HT1080 (cell line): Measurements from ENCODE around the gene APPBP2. TPM values are rescaled to one million over a fixed set of nuclear protein-coding genes. Genes with fewer than 3 reads are reported as not detected.
"Not testable (repeated sequence)": the region's sequence is repeated elsewhere in the genome, so short reads cannot be mapped to it uniquely, and the experiment has no call there.

Source experiments
- DNase-seq: peaks from one replicate; pipeline ENCODE4 v3.0.0-alpha.2; 2015; ENCODE audit warnings: low read depth
- polyA plus RNA-seq, 2 experiments: library from polyadenylated mRNA; depleted of rRNA; stranded (reverse); fragments of >200 nt; gene quantifications; 2 replicates each; pipeline ENCODE4 v1.2.3, GENCODE V29; 2015
- total RNA-seq: library from RNA; depleted of rRNA; stranded (reverse); fragments of >200 nt; shearing (Covaris generic); gene quantifications from 2 replicates; pipeline ENCODE4 v1.2.3, GENCODE V29; 2014; rRNA removed

The APPBP2 gene, protein sequence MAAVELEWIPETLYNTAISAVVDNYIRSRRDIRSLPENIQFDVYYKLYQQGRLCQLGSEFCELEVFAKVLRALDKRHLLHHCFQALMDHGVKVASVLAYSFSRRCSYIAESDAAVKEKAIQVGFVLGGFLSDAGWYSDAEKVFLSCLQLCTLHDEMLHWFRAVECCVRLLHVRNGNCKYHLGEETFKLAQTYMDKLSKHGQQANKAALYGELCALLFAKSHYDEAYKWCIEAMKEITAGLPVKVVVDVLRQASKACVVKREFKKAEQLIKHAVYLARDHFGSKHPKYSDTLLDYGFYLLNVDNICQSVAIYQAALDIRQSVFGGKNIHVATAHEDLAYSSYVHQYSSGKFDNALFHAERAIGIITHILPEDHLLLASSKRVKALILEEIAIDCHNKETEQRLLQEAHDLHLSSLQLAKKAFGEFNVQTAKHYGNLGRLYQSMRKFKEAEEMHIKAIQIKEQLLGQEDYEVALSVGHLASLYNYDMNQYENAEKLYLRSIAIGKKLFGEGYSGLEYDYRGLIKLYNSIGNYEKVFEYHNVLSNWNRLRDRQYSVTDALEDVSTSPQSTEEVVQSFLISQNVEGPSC
- 15.5 and 15.7 TPM in 2 replicates for total RNA-seq
- polyA plus RNA-seq (2015; cell fraction: cytosol; rRNA removed) = 9.8 and 14.5 TPM in 2 replicates
- polyA plus RNA-seq (2015; cell fraction: nucleus; rRNA removed) = 21.8 and 22.5 TPM in 2 replicates

- peak; percentile 84 for DNase-seq
Observed at GRCh38 chr17:60525685-60526514, at the start of gene APPBP2. TSS of gene APPBP2 (minus strand) at chr17:60526242. CDS start at chr17:60525931, 311 bp downstream.

DNA sequence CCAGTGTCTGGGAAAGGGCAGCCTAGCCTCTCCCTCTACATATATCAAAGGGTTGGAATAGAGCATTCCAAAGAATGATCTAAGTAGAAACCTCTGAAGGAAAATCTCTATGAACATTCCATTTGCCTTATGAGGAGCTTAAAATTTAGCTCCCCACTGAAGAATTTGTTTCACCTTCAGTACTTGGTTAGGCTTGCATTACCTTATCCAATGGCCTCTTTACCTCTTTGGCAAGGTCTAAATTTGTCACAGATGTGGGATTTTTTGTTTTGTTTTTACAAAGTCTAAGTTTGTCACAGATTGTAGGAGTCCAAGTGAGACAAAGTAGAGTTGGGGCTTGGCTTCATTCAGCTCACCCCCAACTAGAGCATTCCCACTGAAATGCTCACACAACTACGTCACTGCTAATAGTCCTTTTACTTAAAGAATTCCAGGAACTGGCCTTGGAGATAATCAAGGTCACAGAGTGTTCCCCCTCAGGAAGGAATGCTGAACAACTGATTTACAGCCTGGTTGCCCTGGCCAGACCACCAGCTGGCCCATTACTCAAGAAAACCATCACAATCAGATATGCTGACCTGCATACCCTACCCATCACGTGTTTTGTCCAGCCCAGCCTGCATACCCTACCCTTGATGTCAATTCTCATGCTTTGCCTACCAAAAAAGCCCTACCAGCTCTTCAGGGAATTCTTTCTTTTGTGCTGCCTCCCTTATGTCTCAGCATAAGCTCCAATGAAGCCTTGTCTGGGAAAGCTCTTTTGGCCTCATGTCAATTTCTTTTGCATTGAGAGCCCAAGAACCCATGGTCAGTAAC is 47.4 kb upstream of the APPBP2 start:
- no peak for DNase-seq

GRCh38 chr17:60565233-60565632 is 39.2 kb upstream of the APPBP2 start:
- no peak for DNase-seq

DNA sequence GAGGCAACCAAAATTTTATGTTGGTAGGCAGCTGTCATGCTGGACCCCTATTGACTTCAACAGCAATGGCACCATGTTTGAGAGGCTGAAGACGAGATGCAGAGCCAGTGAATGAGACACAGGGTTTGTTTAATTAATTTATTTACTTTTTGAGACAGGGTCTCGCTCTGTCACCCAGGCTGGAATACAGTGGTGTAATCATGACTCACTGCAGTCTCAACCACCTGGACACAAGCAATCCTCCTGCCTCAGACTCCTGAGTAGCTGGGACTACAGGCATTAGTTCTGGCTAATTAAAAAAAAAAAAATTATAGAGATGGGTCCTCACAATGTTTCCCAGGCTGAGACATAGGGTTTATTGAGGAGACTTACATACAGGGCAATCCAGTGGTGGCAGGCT is 37.7 kb upstream of the APPBP2 start:
- DNase-seq = peak; percentile 43

GRCh38 chr17:60562421-60562820 is 36.4 kb upstream of the APPBP2 start:
- no peak for DNase-seq

- DNase-seq = no peak
Observed at GRCh38 chr17:60560860-60561257, 34.8 kb upstream of the APPBP2 start.

GRCh38 chr17:60559995-60560859 is 34.2 kb upstream of the APPBP2 start:
- no peak for DNase-seq

- no peak for DNase-seq
Observed at GRCh38 chr17:60559659-60559994, 33.6 kb upstream of the APPBP2 start.

DNA sequence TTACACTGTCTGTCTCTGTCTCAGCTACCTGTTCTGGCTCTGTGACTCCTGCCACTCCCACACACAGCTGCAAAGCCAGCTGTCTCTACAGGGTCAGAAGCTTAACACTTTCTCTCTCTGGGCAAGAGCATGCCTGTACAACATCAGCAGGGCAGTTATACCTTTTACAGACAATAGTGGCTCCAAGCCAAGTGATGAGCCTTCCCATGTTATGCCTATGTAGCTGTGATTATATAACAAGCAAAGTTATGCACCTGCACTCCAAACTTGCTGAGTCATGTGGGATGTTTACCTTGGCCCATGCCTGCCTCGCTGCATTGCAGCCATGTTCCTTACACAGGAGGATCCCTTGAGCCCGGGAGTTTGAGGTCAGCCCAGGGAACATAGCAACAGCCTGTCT is 31.8 kb upstream of the APPBP2 start:
- DNase-seq = no peak

DNA sequence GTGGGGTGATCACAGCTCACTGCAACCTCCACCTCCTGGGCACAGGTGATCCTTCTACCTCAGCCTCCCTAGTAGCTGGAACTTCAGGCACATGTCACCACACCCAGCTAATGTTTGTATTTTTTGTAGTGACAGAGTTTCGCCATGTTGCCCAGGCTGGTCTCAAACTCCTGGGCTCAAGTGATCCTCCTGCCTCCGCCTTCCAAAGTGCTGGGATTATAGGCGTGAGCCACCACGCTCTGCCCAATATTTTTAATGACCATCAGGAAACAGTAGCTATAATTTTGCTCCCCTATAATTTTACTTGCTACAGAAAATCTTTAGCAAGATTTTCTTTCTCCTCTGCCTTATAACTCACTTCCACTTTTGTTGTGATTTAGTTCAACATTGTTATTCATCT is 29.7 kb upstream of the APPBP2 start:
- DNase-seq = no peak

DNA sequence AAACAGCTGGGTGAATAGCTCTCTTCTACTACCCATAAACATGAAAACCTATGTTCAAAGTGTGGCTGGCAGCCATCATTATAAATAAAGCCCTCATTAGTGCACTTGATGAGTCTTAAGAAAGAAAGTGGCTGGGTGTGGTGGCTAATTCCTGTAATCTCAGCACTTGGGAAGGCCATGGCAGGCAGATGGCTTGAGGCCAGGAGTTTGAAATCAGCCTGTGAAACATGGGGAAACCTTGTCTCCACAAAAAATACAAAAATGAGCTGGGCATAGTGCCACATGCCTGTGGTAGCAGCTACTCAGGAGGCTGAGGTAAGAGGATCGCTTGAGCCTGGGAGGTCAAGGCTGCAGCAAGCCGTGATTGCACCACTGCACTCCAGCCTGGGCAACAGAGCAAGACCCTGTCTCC is 28.3 kb upstream of the APPBP2 start:
- DNase-seq = peak; percentile 57

DNA sequence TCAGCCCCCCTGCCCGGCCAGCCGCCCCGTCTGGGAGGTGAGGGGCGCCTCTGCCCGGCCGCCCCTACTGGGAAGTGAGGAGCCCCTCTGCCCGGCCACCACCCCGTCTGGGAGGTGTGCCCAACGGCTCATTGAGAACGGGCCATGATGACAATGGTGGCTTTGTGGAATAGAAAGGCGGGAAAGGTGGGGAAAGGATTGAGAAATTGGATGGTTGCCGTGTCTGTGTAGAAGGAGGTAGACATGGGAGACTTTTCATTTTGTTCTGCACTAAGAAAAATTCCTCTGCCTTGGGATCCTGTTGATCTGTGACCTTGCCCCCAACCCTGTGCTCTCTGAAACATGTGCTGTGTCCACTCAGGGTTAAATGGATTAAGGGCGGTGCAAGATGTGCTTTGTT is 26.2 kb upstream of the APPBP2 start:
- DNase-seq = not testable (repeated sequence)

DNA sequence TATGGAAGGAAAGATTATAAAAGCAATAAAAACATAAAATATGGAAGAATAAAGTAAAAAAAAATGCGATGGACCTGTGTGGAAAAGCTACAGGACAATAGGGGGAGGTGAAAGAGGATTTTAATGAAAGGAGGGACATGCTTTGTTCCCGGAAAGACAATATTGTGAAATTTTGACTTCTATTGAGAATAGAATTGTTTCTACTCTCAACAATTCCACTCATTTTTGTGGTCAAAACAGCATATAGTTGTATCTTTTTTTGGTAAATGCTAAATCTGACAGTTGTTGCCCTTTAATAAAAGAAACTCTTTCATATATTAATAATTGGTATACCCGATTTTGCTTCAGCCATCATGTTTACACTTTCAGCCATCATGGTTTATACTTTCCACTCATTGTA is 22.9 kb upstream of the APPBP2 start:
- DNase-seq = no peak

DNA sequence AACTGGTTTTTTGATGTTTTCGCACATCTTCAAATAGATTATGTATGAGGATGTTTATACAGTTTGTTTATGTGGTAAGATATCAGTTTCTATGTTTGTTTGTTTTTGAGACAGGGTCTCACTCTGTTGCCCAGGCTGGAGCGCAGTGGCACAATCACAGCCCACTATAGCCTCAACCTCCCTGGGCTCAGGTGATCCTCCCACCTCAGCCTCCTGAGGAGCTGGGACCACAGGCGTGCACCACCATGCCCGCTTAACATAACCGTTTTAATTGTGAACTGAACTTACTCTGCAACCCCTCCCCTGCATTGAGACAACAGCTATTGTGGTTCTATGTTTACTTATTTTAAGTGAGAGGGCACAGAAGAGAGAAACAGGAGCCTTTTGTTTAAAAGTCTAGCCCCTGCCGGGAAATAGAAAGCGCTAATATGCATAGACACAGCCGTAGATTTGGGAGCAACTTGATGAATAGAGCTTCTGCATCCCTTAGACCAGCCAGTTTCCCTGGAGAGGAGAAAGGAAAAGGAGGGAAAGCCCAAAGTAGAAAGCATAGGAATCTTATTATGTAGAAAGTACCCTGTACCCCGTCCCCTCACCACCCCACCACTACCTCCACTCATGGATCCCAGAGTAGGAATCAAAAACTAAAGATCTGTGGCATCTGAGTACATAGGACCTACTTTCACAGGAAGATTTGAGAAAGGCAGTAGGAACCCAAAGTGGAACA is 19.6 kb upstream of the APPBP2 start:
- DNase-seq = no peak

- DNase-seq = no peak
Observed at GRCh38 chr17:60542071-60542470, 16.0 kb upstream of the APPBP2 start.

- DNase-seq = no peak
Observed at GRCh38 chr17:60540460-60540859, 14.4 kb upstream of the APPBP2 start.

- DNase-seq = no peak
Observed at GRCh38 chr17:60539807-60540206, 13.8 kb upstream of the APPBP2 start.

DNA sequence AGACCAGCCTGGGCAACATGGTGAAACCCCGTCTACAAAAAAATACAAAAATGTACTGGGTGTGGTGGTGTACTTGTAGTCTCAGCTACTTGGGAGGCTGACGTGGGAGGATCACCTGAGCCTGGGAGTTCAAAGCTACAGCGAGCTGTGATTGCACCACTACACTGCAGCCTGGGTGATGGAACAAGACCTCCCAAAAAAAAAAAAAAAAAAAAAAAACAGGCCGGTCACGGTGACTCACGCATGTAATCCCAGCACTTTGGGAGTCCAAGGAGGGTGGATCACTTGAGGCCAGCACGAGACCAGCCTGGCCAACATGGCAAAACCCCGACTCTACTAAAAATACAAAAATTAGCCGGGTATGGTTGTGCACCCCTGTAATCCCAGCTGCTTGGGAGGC is 12.7 kb upstream of the APPBP2 start:
- peak; percentile 29 for DNase-seq
